ENCODE results near the gene MLLT3.

Gene MLLT3

GRCh38 chr9:20356403-20357036 is 265.8 kb downstream of the MLLT3 start (continued):
- TF ChIP-seq TSHZ2 (CRISPR knock-in tag; IDR thresholded peaks at IDR 0.05) (no peak), TOX (CRISPR knock-in tag; IDR thresholded peaks at IDR 0.05; ENCODE audit: borderline replicate concordance) (no peak), ZNF70 (CRISPR knock-in tag; IDR thresholded peaks at IDR 0.05) (no peak), ISL1 (CRISPR knock-in tag; IDR thresholded peaks at IDR 0.05) (no peak)

GRCh38 chr9:20355022-20355421 is 267.3 kb downstream of the MLLT3 start:
- no peak; the same call in 2 of the 3 replicates for ATAC-seq
- no peak for TF ChIP-seq ZNF8 (CRISPR knock-in tag; IDR thresholded peaks at IDR 0.05)
- no peak for TF ChIP-seq CREB5 (CRISPR knock-in tag; IDR thresholded peaks at IDR 0.05; ENCODE audit: low read depth)
- TF ChIP-seq CSDC2 (CRISPR knock-in tag; IDR thresholded peaks at IDR 0.05), result no peak
- no peak for TF ChIP-seq PPARA (CRISPR knock-in tag; IDR thresholded peaks at IDR 0.05; ENCODE audit: borderline replicate concordance)

- no peak for TF ChIP-seq ARNTL (CRISPR knock-in tag; IDR thresholded peaks at IDR 0.05; ENCODE audit: borderline replicate concordance, low read depth)
- TF ChIP-seq TOX (CRISPR knock-in tag; IDR thresholded peaks at IDR 0.05; ENCODE audit: borderline replicate concordance), result no peak
- no peak for TF ChIP-seq CSRNP3 (CRISPR knock-in tag; IDR thresholded peaks at IDR 0.05)
- TF ChIP-seq GLIS3 (CRISPR knock-in tag; IDR thresholded peaks at IDR 0.05), result no peak
- no peak for TF ChIP-seq CREB5 (CRISPR knock-in tag; IDR thresholded peaks at IDR 0.05; ENCODE audit: low read depth)
- TF ChIP-seq ZNF8 (CRISPR knock-in tag; IDR thresholded peaks at IDR 0.05), result no peak
- no peak for TF ChIP-seq ESRRG (CRISPR knock-in tag; IDR thresholded peaks at IDR 0.05)
- TF ChIP-seq PPARA (CRISPR knock-in tag; IDR thresholded peaks at IDR 0.05; ENCODE audit: borderline replicate concordance), result no peak
- TF ChIP-seq TCF4 (CRISPR knock-in tag; IDR thresholded peaks at IDR 0.05; ENCODE audit: borderline replicate concordance), result no peak
- no peak for TF ChIP-seq POU6F1 (CRISPR knock-in tag; IDR thresholded peaks at IDR 0.05; ENCODE audit: borderline replicate concordance, low read depth)
- no peak for TF ChIP-seq PATZ1 (CRISPR knock-in tag; IDR thresholded peaks at IDR 0.05; ENCODE audit: borderline replicate concordance)
- no peak for TF ChIP-seq ZFP30 (CRISPR knock-in tag; IDR thresholded peaks at IDR 0.05)
- no peak for TF ChIP-seq ZNF565 (CRISPR knock-in tag; conservative IDR thresholded peaks at IDR 0.05; ENCODE audit: low read depth)
- ATAC-seq, result no peak
These were observed 268.2 kb downstream of the MLLT3 start for GRCh38 chr9:20353931-20354652.

Measured in SK-N-SH treated with all-trans-retinoic acid at 6 μM for 48 hours (cell line).